Measurements from ENCODE around the gene KRT7.

DNA sequence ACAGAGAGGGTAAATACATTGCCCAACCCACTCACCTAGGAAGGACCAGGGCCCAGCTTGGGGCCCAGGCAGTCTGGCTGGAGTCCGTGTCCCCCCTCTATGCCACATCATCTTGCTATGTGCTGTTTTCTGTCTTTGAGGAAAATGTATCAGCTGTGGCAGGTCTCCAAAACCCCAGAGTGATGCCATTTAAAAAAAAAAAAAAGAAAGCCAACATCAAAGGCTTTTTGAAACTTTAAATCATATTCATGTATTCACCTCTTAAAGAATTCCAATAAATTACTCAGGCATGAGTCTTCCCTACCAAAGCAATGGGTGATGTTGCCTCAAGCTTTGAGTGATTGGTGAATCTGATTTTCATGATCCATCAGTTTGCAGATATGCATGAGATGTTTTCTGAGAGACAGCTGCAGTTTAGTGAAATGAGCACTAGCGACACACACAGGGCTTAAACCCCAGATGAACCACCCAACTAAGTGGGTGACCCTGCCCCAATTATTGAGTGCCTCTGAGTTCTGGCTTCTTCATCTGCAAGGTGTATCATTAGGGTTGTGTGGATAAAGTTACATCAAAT, 52.2 kb downstream of the KRT7 start:
- TF ChIP-seq, protein P1, sequence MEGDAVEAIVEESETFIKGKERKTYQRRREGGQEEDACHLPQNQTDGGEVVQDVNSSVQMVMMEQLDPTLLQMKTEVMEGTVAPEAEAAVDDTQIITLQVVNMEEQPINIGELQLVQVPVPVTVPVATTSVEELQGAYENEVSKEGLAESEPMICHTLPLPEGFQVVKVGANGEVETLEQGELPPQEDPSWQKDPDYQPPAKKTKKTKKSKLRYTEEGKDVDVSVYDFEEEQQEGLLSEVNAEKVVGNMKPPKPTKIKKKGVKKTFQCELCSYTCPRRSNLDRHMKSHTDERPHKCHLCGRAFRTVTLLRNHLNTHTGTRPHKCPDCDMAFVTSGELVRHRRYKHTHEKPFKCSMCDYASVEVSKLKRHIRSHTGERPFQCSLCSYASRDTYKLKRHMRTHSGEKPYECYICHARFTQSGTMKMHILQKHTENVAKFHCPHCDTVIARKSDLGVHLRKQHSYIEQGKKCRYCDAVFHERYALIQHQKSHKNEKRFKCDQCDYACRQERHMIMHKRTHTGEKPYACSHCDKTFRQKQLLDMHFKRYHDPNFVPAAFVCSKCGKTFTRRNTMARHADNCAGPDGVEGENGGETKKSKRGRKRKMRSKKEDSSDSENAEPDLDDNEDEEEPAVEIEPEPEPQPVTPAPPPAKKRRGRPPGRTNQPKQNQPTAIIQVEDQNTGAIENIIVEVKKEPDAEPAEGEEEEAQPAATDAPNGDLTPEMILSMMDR (IDR thresholded peaks at IDR 0.05; ENCODE audit: low read depth, low read length, poor library complexity, severe bottlenecking): no peak
- no peak for TF ChIP-seq EZH2phosphoT487 (IDR thresholded peaks at IDR 0.05; ENCODE audit: borderline replicate concordance, low read length)
